HG02885 (cell line): ENCODE measurements around the gene DGLUCY.
"Not testable (repeated sequence)": the region's sequence is repeated elsewhere in the genome, so short reads cannot be mapped to it uniquely, and the experiment has no call there.

Source experiments
- ATAC-seq: cut with Tn5 transposase; IDR thresholded peaks from one replicate; pipeline ENCODE4 v1.9.1; 2021; ENCODE audit warnings: mild to moderate bottlenecking; ENCODE audit not compliant: unreplicated experiment, poor library complexity

The DGLUCY gene

GRCh38 chr14:91195881-91196280 is 82.0 kb downstream of the DGLUCY start:
- ATAC-seq, result no peak

DNA sequence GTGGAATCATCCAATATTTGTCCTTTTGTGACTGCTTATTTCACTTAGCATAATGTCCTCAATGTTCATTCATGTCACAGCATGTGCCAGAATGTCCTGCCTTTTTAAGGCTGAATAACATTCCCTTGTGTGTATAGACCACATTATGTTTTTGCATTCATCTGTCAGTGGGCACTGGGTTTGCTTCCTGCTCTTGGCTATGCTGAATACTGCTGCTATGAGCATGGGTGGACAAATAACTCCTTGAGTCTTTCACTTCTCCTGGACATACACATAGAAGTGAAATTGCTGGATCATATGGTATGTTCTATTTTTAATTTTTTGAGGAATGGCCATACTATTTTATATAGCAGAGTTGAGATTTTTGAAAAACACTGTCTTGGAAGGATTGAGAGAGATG is 83.8 kb downstream of the DGLUCY start:
- ATAC-seq, result no peak

GRCh38 chr14:91200802-91201201 is 86.9 kb downstream of the DGLUCY start:
- not testable (repeated sequence) for ATAC-seq

DNA sequence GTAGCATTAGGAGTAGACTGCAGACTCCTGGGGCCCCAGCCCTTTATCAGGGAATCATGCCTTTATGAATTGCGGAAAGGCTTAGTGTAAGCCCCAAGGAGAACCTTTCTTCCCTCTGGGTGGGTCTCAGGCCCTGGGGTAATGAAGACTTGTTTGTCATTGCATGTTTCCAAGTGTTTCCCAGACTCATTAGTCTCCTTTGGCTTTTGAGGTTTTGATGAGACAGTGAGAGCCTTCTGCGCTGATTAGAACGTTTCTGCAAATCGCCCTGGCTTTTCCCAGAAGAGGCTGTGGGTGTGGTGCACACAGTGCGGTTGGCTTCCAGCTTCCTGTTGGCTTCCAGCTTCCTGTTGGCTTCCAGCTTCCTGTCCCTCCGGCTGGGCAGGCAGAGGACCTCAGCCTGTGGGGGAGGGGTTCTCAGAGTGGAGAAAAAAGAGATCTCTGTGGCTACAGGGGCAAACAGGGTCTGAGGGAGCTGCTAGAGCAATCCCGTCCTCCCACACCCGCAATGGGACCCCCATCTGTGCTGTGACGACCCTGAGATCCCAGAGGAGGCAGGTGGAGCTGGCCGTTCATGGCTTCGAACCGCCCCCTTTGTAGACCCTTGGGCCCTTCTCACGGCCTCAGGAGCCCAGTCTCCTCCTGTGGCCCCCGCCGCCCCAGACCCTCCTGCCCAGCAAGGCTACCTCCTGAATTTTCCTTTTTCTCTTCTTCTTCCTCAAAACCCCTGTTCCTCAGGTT is 88.5 kb downstream of the DGLUCY start:
- ATAC-seq, result no peak

GRCh38 chr14:91204657-91205056 is 90.8 kb downstream of the DGLUCY start:
- no peak for ATAC-seq

- ATAC-seq, result no peak
These were observed 91.6 kb downstream of the DGLUCY start for GRCh38 chr14:91205459-91205858.

GRCh38 chr14:91207008-91207407 is 93.1 kb downstream of the DGLUCY start:
- ATAC-seq, result no peak

- no peak for ATAC-seq
These were observed 97.1 kb downstream of the DGLUCY start for GRCh38 chr14:91211017-91211416.

DNA sequence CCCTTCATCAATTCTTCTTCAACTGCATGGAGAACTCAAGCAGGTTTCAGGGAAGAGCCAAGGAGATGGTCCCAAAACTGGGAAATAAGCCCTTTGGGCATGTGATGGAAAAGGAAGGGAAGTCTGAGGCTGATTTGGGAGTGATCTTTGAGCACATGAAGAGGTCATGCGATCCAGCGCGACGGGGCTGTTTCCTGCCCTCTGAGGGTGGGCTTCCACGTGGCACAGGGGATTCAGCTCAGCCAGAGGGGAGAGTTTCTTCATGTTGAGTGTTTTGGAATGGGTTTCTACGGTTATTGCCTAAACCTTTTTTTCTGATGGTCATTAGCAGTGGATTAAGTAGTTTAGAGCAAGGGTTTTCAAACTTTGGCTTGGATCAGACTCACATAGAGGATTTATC is 100.4 kb downstream of the DGLUCY start:
- no peak for ATAC-seq

GRCh38 chr14:91215381-91215780 is 101.5 kb downstream of the DGLUCY start:
- no peak for ATAC-seq

GRCh38 chr14:91216731-91217226 is 102.9 kb downstream of the DGLUCY start:
- ATAC-seq, result no peak

DNA sequence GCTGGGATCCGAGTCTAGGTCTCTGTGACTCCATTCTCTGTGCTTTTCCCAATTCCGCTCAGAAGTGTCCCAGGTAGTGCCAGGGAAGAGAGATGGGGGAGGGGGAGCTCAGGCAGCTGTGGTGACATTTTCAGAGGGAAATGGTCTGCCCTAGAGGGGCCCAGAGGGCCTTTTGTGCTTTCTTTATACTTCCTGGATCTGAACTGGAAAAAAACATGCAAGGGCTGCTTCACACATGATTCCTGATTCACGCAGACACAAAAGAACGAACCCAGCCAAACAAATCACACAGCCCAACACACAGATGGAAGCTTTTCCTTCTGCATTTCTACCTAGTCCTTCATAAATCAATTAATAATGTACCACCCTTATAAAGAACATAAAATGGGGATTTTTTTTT is 104.1 kb downstream of the DGLUCY start:
- ATAC-seq, result no peak

- ATAC-seq, result no peak
These were observed 105.9 kb downstream of the DGLUCY start for GRCh38 chr14:91219517-91220389.

DNA sequence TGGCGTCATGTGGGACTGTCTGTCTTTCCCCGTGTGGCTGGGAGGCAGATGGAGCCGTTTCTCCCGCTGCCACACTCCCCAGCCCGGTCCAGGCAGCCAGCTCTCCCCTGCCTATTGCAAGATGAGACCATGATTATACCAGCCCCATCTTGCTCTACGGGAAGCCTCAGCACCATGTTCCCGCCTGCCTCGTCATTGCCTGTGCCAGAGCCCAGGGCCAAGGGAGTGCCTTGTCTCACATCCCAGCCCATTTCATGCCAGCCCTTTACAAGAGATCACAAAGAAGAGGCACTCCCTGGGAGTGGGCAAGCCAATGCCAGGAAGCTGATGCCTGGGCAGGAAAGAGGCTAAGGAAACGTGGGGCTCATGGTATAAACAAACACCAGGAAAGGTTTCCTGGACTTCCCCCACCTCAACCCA is 106.7 kb downstream of the DGLUCY start:
- no peak for ATAC-seq

DNA sequence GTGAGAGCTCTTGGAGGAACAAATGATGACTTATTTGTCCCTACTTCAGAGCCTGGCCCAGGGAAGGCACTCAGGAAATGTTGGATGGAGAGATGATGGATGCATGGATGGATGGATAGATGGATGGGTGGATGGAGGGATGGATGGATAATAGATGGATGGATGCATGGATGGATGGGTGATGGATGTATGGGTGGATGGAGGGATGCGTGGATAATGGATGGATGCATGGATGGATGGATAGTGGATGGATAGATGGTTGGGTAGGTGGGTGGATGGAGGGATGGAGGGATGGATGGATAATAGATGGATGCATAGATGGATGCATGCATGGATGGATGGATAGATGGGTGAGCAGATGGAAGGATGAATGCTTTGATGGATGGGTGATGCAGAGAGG is 107.4 kb downstream of the DGLUCY start:
- ATAC-seq, result no peak

GRCh38 chr14:91223028-91223783 is 109.3 kb downstream of the DGLUCY start:
- ATAC-seq, result no peak

GRCh38 chr14:91225025-91225424 is 111.2 kb downstream of the DGLUCY start:
- no peak for ATAC-seq

DNA sequence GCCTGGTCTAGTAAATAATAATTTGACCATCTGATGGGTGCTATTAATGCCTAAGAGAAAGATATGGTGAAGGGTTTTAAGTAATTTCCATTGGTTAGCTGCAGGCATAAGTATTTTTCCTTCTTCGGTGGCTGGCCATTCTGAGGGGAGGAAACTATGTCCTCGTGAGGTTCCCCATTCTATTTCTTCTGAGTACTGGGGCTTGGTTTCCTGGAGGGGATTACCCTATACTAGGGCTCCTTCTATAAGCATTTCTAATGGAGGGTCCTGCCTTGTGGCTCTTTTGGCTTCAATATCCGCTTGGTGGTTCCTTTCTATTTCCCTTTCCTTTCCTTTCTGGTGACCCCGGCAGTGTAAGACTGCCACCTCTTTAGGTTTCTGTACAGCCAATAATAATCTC is 112.5 kb downstream of the DGLUCY start:
- not testable (repeated sequence) for ATAC-seq

DNA sequence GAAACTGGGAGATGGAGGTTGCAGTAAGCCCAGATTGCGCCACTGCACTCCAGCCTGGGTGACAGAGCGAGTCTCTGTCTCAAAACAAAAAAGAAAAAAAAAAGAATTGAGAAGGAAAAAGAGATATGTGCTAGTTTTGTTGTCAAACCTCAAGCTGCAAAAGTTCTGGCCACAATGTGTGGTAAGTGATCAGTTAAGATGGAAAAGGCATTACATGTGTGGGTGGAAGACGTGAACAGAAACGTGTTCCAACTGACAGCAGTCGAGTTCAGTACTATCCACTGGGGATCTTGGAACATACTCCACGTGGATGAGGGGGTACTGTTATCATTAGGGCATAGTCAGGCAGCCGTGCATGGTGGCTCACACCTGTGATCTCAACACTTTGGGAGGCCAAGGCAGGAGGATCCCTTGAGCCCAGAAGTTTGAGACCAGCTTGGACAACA is 113.3 kb downstream of the DGLUCY start:
- no peak for ATAC-seq

- ATAC-seq, result peak; percentile 84
These were observed 114.5 kb downstream of the DGLUCY start for GRCh38 chr14:91228112-91229004.
